Islet precursor cell (in vitro differentiated cells): ENCODE results near the gene BEND5.

ENCODE experiments used
- DNase-seq: peaks from one replicate; pipeline ENCODE4 v3.0.0-alpha.2; 2018

The BEND5 gene

GRCh38 chr1:48718116-48718630, 58.5 kb downstream of the BEND5 start:
- DNase-seq = no peak

- no peak for DNase-seq
Observed at GRCh38 chr1:48717082-48717481, 59.6 kb downstream of the BEND5 start.

GRCh38 chr1:48715921-48716320, 60.8 kb downstream of the BEND5 start:
- DNase-seq = no peak

- no peak for DNase-seq
Observed at GRCh38 chr1:48710915-48711314, 65.8 kb downstream of the BEND5 start.

GRCh38 chr1:48710318-48710717, 66.4 kb downstream of the BEND5 start:
- DNase-seq = no peak

GRCh38 chr1:48704736-48705135, 72.0 kb downstream of the BEND5 start:
- no peak for DNase-seq

- no peak for DNase-seq
Observed at GRCh38 chr1:48701445-48701844, 75.2 kb downstream of the BEND5 start.

GRCh38 chr1:48697066-48697707, 79.5 kb downstream of the BEND5 start:
- peak; percentile 77 for DNase-seq

- no peak for DNase-seq
Observed at GRCh38 chr1:48695161-48695560, 81.5 kb downstream of the BEND5 start.

- DNase-seq = no peak
Observed at GRCh38 chr1:48693674-48694320, 82.9 kb downstream of the BEND5 start.

GRCh38 chr1:48693180-48693579, 83.5 kb downstream of the BEND5 start:
- DNase-seq = no peak

- no peak for DNase-seq
Observed at GRCh38 chr1:48692235-48692634, 84.5 kb downstream of the BEND5 start.

- no peak for DNase-seq
Observed at GRCh38 chr1:48691429-48692001, 85.2 kb downstream of the BEND5 start.

- DNase-seq = no peak
Observed at GRCh38 chr1:48688102-48688760, 88.5 kb downstream of the BEND5 start.

GRCh38 chr1:48687282-48688045, 89.2 kb downstream of the BEND5 start:
- DNase-seq = no peak

GRCh38 chr1:48686159-48686558, 90.5 kb downstream of the BEND5 start:
- no peak for DNase-seq

GRCh38 chr1:48684381-48684780, 92.3 kb downstream of the BEND5 start:
- DNase-seq = no peak

- no peak for DNase-seq
Observed at GRCh38 chr1:48683839-48684238, 92.9 kb downstream of the BEND5 start.

GRCh38 chr1:48681476-48682305, 95.0 kb downstream of the BEND5 start:
- DNase-seq = no peak

GRCh38 chr1:48680411-48681035, 96.2 kb downstream of the BEND5 start:
- no peak for DNase-seq

GRCh38 chr1:48679859-48680258, 96.8 kb downstream of the BEND5 start:
- DNase-seq = no peak
